Heart right ventricle (tissue), 16 donors: ENCODE results near the gene CBX3. TPM values are rescaled to one million over a fixed set of nuclear protein-coding genes. Genes with fewer than 3 reads are reported as not detected.
"Not testable (repeated sequence)": the region's sequence is repeated elsewhere in the genome, so short reads cannot be mapped to it uniquely, and the experiment has no call there.

Experiments used
- ATAC-seq, 8 donors: fragments of 200-7000 bp; cut with Tn5 transposase; one replicate each; pipeline ENCODE4 v1.9.1; 2020; ENCODE audit warnings: mild to moderate bottlenecking in 8 of 8, moderate library complexity in 8 of 8, moderate number of reproducible peaks in 1 of 8
- DNase-seq, 2 donors: peaks; one replicate each; pipeline ENCODE4 v3.0.0-alpha.2; 2020
- H3K27ac ChIP-seq, 10 donors: fragments of 200-600 bp; sonication (generic) in 2 of 10; one replicate each; pipeline versions ENCODE4 v1.5.0 to v1.8.0; 2020 to 2022; ENCODE audit warnings: mild to moderate bottlenecking in 3 of 10
- H3K27me3 ChIP-seq, 7 donors: fragments of 200-600 bp; one replicate each; pipeline ENCODE4 v1.8.0; 2021 to 2022; ENCODE audit warnings: mild to moderate bottlenecking in 2 of 7
- H3K36me3 ChIP-seq, 9 donors: fragments of 200-600 bp; sonication (generic) in 1 of 9; one replicate each; pipeline versions ENCODE4 v1.5.0 to v1.8.0; 2020 to 2022; ENCODE audit warnings: mild to moderate bottlenecking in 2 of 9
- H3K4me1 ChIP-seq, 9 donors: fragments of 200-600 bp; sonication (generic) in 1 of 9; one replicate each; pipeline versions ENCODE4 v1.5.0 to v1.8.0; 2020 to 2022; ENCODE audit warnings: mild to moderate bottlenecking in 4 of 9
- H3K4me3 ChIP-seq, 10 donors: fragments of 200-600 bp; sonication (generic) in 2 of 10; one replicate each; pipeline versions ENCODE4 v1.5.0 to v1.8.0; 2020 to 2022; ENCODE audit warnings: mild to moderate bottlenecking in 7 of 10, moderate library complexity in 2 of 10
- H3K9me3 ChIP-seq, 11 donors: fragments of 200-600 bp in 10 of 11; sonication (generic) in 2 of 11; one replicate each; pipeline versions ENCODE4 v1.5.0 to v1.8.0; 2013 to 2022; ENCODE audit warnings: mild to moderate bottlenecking in 2 of 11, control low read depth in 1 of 11, moderate library complexity in 1 of 11
- CTCF ChIP-seq, 9 donors: fragments of 200-600 bp; sonication (generic) in 2 of 9; IDR thresholded peaks; one replicate each; pipeline versions ENCODE4 v1.5.0 to v1.8.0; 2021 to 2022; ENCODE audit warnings: antibody characterized with exemption in 9 of 9, mild to moderate bottlenecking in 5 of 9, moderate library complexity in 1 of 9
- WGBS, 2 donors: extraction: QIAGEN DNeasy Blood & Tissue Kit; methylation state at CpG; one replicate each; pipeline ENCODE4 v1.1.7; 2013; ENCODE audit warnings: inconsistent platforms in 1 of 2; 5-methylcytosine and 5-hydroxymethylcytosine counted together
- intact Hi-C, 10 donors: fragments of 100-400 bp; cut with DNase I; formaldehyde crosslinking; loops; one replicate each; pipeline versions ENCODE4 v1.11.1 to v1.14.2; 2022
- polyA plus RNA-seq, 2 donors: library from polyadenylated mRNA; stranded (reverse); fragments of 200-250 nt; gene quantifications; one replicate each; pipeline ENCODE4 v1.2.3, GENCODE V29; 2013
- total RNA-seq, 10 donors: library from RNA; stranded (reverse); fragmentation: NEBNext Ultra II Directional in 3 of 10; extraction: Animal tissue kit (Norgen Biotek cat#: 25700) in 3 of 10; gene quantifications; one replicate each; pipeline versions ENCODE4 v1.2.1 to v1.2.4, GENCODE V29; 2021 to 2023
- donor health status: Arrhythmogenic right ventricular cardiomyopathy.
- donor health status: ischemic (EF 13 %, LVEDD 7.1; RV severe dilation, severe dysfunction).
- donor health status: healthy with polysubstance abuse.
- donor health status: DM: no; HTN: yes; CAD: no.
- donor health status: DM: no; HTN: no; CAD: no.
- donor health status: ischemic (EF 25% LVEDD 6.9; RV normal size, moderate dysfunction).
- donor health status: ischemic (EF 25% LVEDD 5.7; RV mildly dilated, moderate dysfunction).
- donor health status: healthy.
- donor health status: DM: yes; HTN: yes; CAD: no.
- donor health status: Ischemic cardiomyopathy.
- donor health status: ischemic (EF 35%, LVEDD 5.7; RV mildly dilated, moderate dysfunction).
- donor health status: nonischemic (EF 11% LVEDD 7.7; RV severe dilation, severe dysfunction).
- donor health status: DM: yes; HTN: yes; CAD: no.
- donor health status: PGD.
- donor health status: ischemic (EF 29% LVEDD 5.4; RV normal size, mild dysfunction).
- donor health status: nonischemic (EF 23%, LVEDD 6.1; RV moderate dilation, normal function).

Gene CBX3
- total and polyA plus RNA-seq, 12 donors, result 49.0 to 72.6 (median 58.6) TPM

- no peaks in the 10 kb centered on the region for H3K27me3 ChIP-seq
- ATAC-seq (no peak), DNase-seq (no peak)
- H3K4me3 ChIP-seq, result no peak overlapping the region
- H3K27ac ChIP-seq, result no peak overlapping the region
- peaks cover 0 to 17% (median 0%) of the 10 kb centered on the region in 9 donors for H3K36me3 ChIP-seq
- no peaks in the 10 kb centered on the region for H3K9me3 ChIP-seq
- intact Hi-C loops, result no loop called here
- TF ChIP-seq CTCF (IDR thresholded peaks at IDR 0.05), result no peak
- 95 to 96% methylated on average over 2 of the region's 2 CpGs for WGBS, 2 donors
- H3K4me1 ChIP-seq, result peaks cover 0 to 3% (median 0%) of the 10 kb centered on the region in 9 donors
These were observed 29.9 kb upstream of the CBX3 start for GRCh38 chr7:26171601-26172000.

DNA sequence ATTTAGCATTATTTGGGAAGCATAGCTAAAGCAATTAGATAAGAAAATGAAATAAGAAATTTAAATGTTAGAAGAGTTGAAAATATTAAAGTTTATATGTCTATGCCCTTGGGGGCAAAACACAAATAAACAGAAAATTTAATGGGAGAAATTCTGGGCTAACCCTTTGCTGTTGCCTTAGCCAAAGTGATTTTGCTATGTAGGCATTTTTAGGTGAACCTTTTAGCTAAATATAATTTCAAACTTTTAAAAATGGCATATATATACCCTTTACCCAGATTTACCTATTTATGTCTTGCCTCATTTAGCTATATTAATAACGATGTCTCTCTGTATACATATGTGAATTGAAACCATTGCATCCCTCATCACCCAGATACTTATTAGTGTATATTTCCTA, 29.5 kb upstream of the CBX3 start:
- no peak for TF ChIP-seq CTCF (IDR thresholded peaks at IDR 0.05)
- intact Hi-C loops, result no loop called here
- ATAC-seq, result no peak
- no peaks in the 10 kb centered on the region for H3K4me1 ChIP-seq
- no peaks in the 10 kb centered on the region for H3K9me3 ChIP-seq
- no peak overlapping the region for H3K4me3 ChIP-seq
- DNase-seq, result no peak
- H3K27me3 ChIP-seq, result no peaks in the 10 kb centered on the region
- H3K36me3 ChIP-seq, result peaks cover 0 to 17% (median 0%) of the 10 kb centered on the region in 9 donors
- WGBS, 2 donors, result 98 to 99% methylated on average over 1 of the region's 1 CpG
- no peak overlapping the region for H3K27ac ChIP-seq

- H3K4me3 ChIP-seq, DNase-seq, H3K9me3 ChIP-seq, ATAC-seq, H3K27ac ChIP-seq, intact Hi-C loops, H3K27me3 ChIP-seq, H3K36me3 ChIP-seq: not testable (repeated sequence)
- peaks cover 0 to 10% (median 0%) of the 10 kb centered on the region in 9 donors for H3K4me1 ChIP-seq
- 95 to 100% methylated on average over 2 of the region's 4 CpGs for whole genome bisulfite sequencing, 2 donors
These were observed 25.6 kb upstream of the CBX3 start for GRCh38 chr7:26175903-26176302.

DNA sequence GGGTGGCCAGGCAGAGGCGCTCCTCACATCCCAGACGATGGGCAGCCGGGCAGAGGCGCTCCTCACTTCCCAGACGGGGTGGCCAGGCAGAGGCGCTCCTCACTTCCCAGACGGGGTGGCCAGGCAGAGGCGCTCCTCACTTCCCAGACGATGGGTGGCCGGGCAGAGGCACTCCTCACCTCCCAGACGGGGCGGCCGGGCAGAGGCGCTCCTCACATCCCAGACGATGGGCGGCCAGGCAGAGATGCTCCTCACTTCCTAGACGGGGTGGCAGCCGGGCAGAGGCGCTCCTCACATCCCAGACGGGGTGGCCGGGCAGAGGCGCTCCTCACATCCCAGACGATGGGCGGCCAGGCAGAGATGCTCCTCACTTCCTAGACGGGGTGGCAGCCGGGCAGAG, 24.8 kb upstream of the CBX3 start:
- intact Hi-C loops, H3K27me3 ChIP-seq, H3K4me3 ChIP-seq, DNase-seq, ATAC-seq, H3K9me3 ChIP-seq, H3K27ac ChIP-seq, H3K36me3 ChIP-seq: not testable (repeated sequence)
- 97% methylated on average over 14 to 17 of the region's 26 CpGs for WGBS, 2 donors
- H3K4me1 ChIP-seq, result peaks cover 0 to 18% (median 4%) of the 10 kb centered on the region in 9 donors

GRCh38 chr7:26177269-26177668, 24.3 kb upstream of the CBX3 start:
- H3K27me3 ChIP-seq, H3K4me3 ChIP-seq, intact Hi-C loops, H3K9me3 ChIP-seq, ATAC-seq, DNase-seq, H3K36me3 ChIP-seq, H3K27ac ChIP-seq: not testable (repeated sequence)
- peaks cover 0 to 20% (median 7%) of the 10 kb centered on the region in 9 donors for H3K4me1 ChIP-seq
- 93 to 94% methylated on average over 20 of the region's 20 CpGs for WGBS, 2 donors

- H3K27ac ChIP-seq, result no peak overlapping the region
These were observed 23.1 kb upstream of the CBX3 start for GRCh38 chr7:26178272-26178960.

More at GRCh38 chr7:26178272-26178960, 23.1 kb upstream of the CBX3 start:
- Histone ChIP-seq H3K27me3 (no peaks in the 10 kb centered on the region), H3K4me1 (peaks cover 0 to 32% (median 17%) of the 10 kb centered on the region in 9 donors), H3K9me3 (no peaks in the 10 kb centered on the region), H3K36me3 (no peaks in the 10 kb centered on the region), H3K4me3 (no peak overlapping the region)
- intact Hi-C loops, result no loop called here
- DNase-seq (no peak), ATAC-seq (peak in 3 of 8 donors; percentile 18 to 24 (median 20))
- WGBS, 2 donors, result 82 to 86% methylated on average over 7 of the region's 7 CpGs
- TF ChIP-seq CTCF (IDR thresholded peaks at IDR 0.05), result no peak
